ENCODE results near the gene FNDC10.
A peak's percentile ranks its signal among the peaks of the same experiment; 100 is the strongest.
"Not testable (repeated sequence)": the region's sequence is repeated elsewhere in the genome, so short reads cannot be mapped to it uniquely, and the experiment has no call there.

Gene FNDC10

GRCh38 chr1:1598720-1599029, 1.3 kb downstream of the FNDC10 start:
- DNase-seq, result no peak

- no peak for DNase-seq
Observed at GRCh38 chr1:1598051-1598719, 1.8 kb downstream of the FNDC10 start.

GRCh38 chr1:1597275-1597930, 2.5 kb downstream of the FNDC10 start:
- DNase-seq, result no peak

- no peak for DNase-seq
Observed at GRCh38 chr1:1596493-1597274, 3.3 kb downstream of the FNDC10 start.

GRCh38 chr1:1595341-1595740, 4.6 kb downstream of the FNDC10 start:
- DNase-seq, result not testable (repeated sequence)

GRCh38 chr1:1594602-1595260, 5.2 kb downstream of the FNDC10 start:
- DNase-seq, result no peak

- no peak for DNase-seq
Observed at GRCh38 chr1:1593834-1594601, 5.9 kb downstream of the FNDC10 start.

GRCh38 chr1:1591452-1591851, 8.5 kb downstream of the FNDC10 start:
- DNase-seq, result no peak

GRCh38 chr1:1583347-1584010, 16.5 kb downstream of the FNDC10 start:
- no peak for DNase-seq

GRCh38 chr1:1582585-1583346, 17.2 kb downstream of the FNDC10 start:
- no peak for DNase-seq

GRCh38 chr1:1578371-1578940, 21.5 kb downstream of the FNDC10 start:
- no peak for DNase-seq

GRCh38 chr1:1577367-1578011, 22.4 kb downstream of the FNDC10 start:
- no peak for DNase-seq

GRCh38 chr1:1574721-1575537, 25.0 kb downstream of the FNDC10 start, which contains the start of gene SSU72:
TSS of gene SSU72 (minus strand) at chr1:1574863. CDS start at chr1:1574557, 306 bp downstream.
- DNase-seq, result peak; percentile 84 to 95 (median 91)

GRCh38 chr1:1573843-1574720, 25.9 kb downstream of the FNDC10 start:
- peak in 4 of 5 donors; percentile 50 to 76 (median 66) for DNase-seq

GRCh38 chr1:1569341-1569740, 30.6 kb downstream of the FNDC10 start:
- DNase-seq, result no peak

GRCh38 chr1:1567891-1568291, 32.0 kb downstream of the FNDC10 start:
- no peak for DNase-seq

GRCh38 chr1:1567152-1567875, 32.6 kb downstream of the FNDC10 start:
- DNase-seq, result no peak

- DNase-seq, result no peak
Observed at GRCh38 chr1:1565340-1565739, 34.6 kb downstream of the FNDC10 start.

Measured in T-helper 1 cell (primary cell).